CD4-positive, alpha-beta T cell treated with Interferon gamma for 1 hour (primary cell): ENCODE results near the gene IL25.

Experiments
- DNase-seq: peaks from one replicate; pipeline ENCODE4 v3.0.0-alpha.2; 2020

The IL25 gene

GRCh38 chr14:23354990-23355389, 17.6 kb upstream of the IL25 start:
- no peak for DNase-seq

GRCh38 chr14:23355871-23356435, 16.7 kb upstream of the IL25 start:
- no peak for DNase-seq

- no peak for DNase-seq
These were observed 15.9 kb upstream of the IL25 start for GRCh38 chr14:23356662-23357061.

GRCh38 chr14:23357261-23357660, 15.3 kb upstream of the IL25 start:
- DNase-seq: no peak

- DNase-seq: no peak
These were observed 14.6 kb upstream of the IL25 start for GRCh38 chr14:23358042-23358441.

- DNase-seq: no peak
These were observed 13.9 kb upstream of the IL25 start for GRCh38 chr14:23358553-23359166.

GRCh38 chr14:23359167-23359626, 13.4 kb upstream of the IL25 start:
- no peak for DNase-seq

- DNase-seq: no peak
These were observed 12.7 kb upstream of the IL25 start for GRCh38 chr14:23359722-23360447.

- DNase-seq: no peak
These were observed 12.1 kb upstream of the IL25 start for GRCh38 chr14:23360496-23360895.

GRCh38 chr14:23361320-23361719, 11.3 kb upstream of the IL25 start:
- DNase-seq: no peak

GRCh38 chr14:23361763-23362162, 10.8 kb upstream of the IL25 start:
- no peak for DNase-seq

GRCh38 chr14:23362200-23362599, 10.4 kb upstream of the IL25 start:
- no peak for DNase-seq

- no peak for DNase-seq
These were observed 8.2 kb upstream of the IL25 start for GRCh38 chr14:23364164-23365035.

- no peak for DNase-seq
These were observed 7.4 kb upstream of the IL25 start, which contains the start of gene EFS for GRCh38 chr14:23365036-23365731. EFS (minus strand) TSS chr14:23365172; CDS start chr14:23365025, 147 bp downstream.

GRCh38 chr14:23365732-23366425, 6.7 kb upstream of the IL25 start:
- no peak for DNase-seq

GRCh38 chr14:23366426-23366921, 6.1 kb upstream of the IL25 start:
- DNase-seq: no peak

- no peak for DNase-seq
These were observed 2.4 kb upstream of the IL25 start for GRCh38 chr14:23370221-23370620.

GRCh38 chr14:23371865-23372264, 744 bp upstream of the IL25 start:
- no peak for DNase-seq

- no peak for DNase-seq
These were observed 432 bp downstream of the IL25 start for GRCh38 chr14:23373041-23373440.

- DNase-seq: no peak
These were observed 3.1 kb downstream of the IL25 start for GRCh38 chr14:23375527-23376251.
